HCT116 (cell line): ENCODE data around the gene NSUN2. TPM values are rescaled to one million over a fixed set of nuclear protein-coding genes. Genes with fewer than 3 reads are reported as not detected.

Source experiments
- ATAC-seq: fragments of 200-7000 bp; cut with Tn5 transposase; 2 replicates; pipeline ENCODE4 v1.9.1; 2020; ENCODE audit warnings: mild to moderate bottlenecking, moderate library complexity
- BruUV-seq: library from RNA; stranded (reverse); fragments of 400-500 nt; replicated peaks from 2 replicates; lab custom pipeline; 2021; lab: Mats Ljungman, UMichigan
- CTCF ChIA-PET: fragments of 300-600 bp; sonication (Branson Sonifier 250); formaldehyde crosslinking; loops from one replicate; lab custom pipeline; 2021; ENCODE audit warnings: antibody characterized with exemption; lab: Charles Lee
- POLR2A ChIA-PET: fragments of 300-600, 350-600 bp; sonication (Branson Sonifier 250); formaldehyde crosslinking; loops from one replicate; lab custom pipeline; 2021; ENCODE audit warnings: antibody characterized with exemption; lab: Charles Lee
- RAD21 ChIA-PET, 2 experiments: fragments of 300-600 bp; sonication (Branson Sonifier 250); formaldehyde crosslinking; loops; one replicate each; lab custom pipeline; 2023; ENCODE audit warnings: low total read pairs in 2 of 2; ENCODE audit not compliant: uncharacterized antibody in 2 of 2, unreplicated experiment in 2 of 2, low non-redundant PET in 1 of 2; lab: Charles Lee
- DNase-seq: peaks from one replicate; pipeline ENCODE4 v3.0.0-alpha.2; 2010; ENCODE audit warnings: low read depth, low spot score
- H2AFZ ChIP-seq: fragments of 200-600 bp; shearing (Covaris generic), sonication (generic); 2 replicates; pipeline ENCODE4 v1.6.1; 2017; ENCODE audit warnings: low read depth, mixed run types, mixed read lengths, antibody characterized with exemption, low read length; ENCODE audit not compliant: poor library complexity, severe bottlenecking
- H3K27ac ChIP-seq: 2 replicates; pipeline ENCODE4 v1.5.1; 2012; ENCODE audit warnings: low read depth, low read length
- H3K27me3 ChIP-seq: fragments of 200-600 bp; sonication (generic); 2 replicates; pipeline ENCODE4 v1.6.1; 2016; ENCODE audit warnings: mixed run types, low read length, mixed read lengths; ENCODE audit not compliant: insufficient read depth
- H3K36me3 ChIP-seq, 2 experiments: fragments of 200-500 bp in 1 of 2; fragments of 200-600 bp in 1 of 2; sonication (Bioruptor generic) in 1 of 2; sonication (generic) in 1 of 2; 2 replicates each; pipeline versions ENCODE4 v1.5.1 to v1.6.1; 2014 to 2016; ENCODE audit warnings: low read length in 2 of 2, inconsistent platforms in 1 of 2, mixed read lengths in 1 of 2, mixed run types in 1 of 2; ENCODE audit not compliant: insufficient read depth in 2 of 2, control insufficient read depth in 1 of 2
- H3K4me1 ChIP-seq, 2 experiments: fragments of 200-600 bp in 1 of 2; sonication (generic) in 1 of 2; 2 replicates each; pipeline versions ENCODE4 v1.5.1 to v1.6.1; 2012 to 2017; ENCODE audit warnings: low read length in 2 of 2, inconsistent platforms in 1 of 2, mild to moderate bottlenecking in 1 of 2, mixed read lengths in 1 of 2, mixed run types in 1 of 2, moderate library complexity in 1 of 2; ENCODE audit not compliant: insufficient read depth in 2 of 2, control insufficient read depth in 1 of 2
- H3K4me2 ChIP-seq: fragments of 200-600 bp; sonication (generic); 2 replicates; pipeline ENCODE4 v1.6.1; 2017; ENCODE audit warnings: mixed run types, low read length, mixed read lengths
- H3K4me3 ChIP-seq, 2 experiments: fragments of 200-600 bp in 1 of 2; sonication (generic) in 1 of 2; replicated peaks in 1 of 2; 2 replicates each; pipeline ENCODE4 v1.5.1; 2011 to 2016; ENCODE audit warnings: low read length in 2 of 2, control low read depth in 1 of 2, low read depth in 1 of 2, mild to moderate bottlenecking in 1 of 2, mixed read lengths in 1 of 2, mixed run types in 1 of 2
- H3K79me2 ChIP-seq: fragments of 200-600 bp; sonication (generic); 2 replicates; pipeline ENCODE4 v1.6.1; 2017; ENCODE audit warnings: mild to moderate bottlenecking, mixed run types, low read length, moderate library complexity, mixed read lengths; ENCODE audit not compliant: insufficient read depth
- H3K9ac ChIP-seq: fragments of 200-600 bp; sonication (generic); 2 replicates; pipeline ENCODE4 v1.6.1; 2016; ENCODE audit warnings: low read length, mixed read lengths
- H3K9me2 ChIP-seq: fragments of 200-600 bp; sonication (generic), shearing (Covaris generic); 2 replicates; pipeline ENCODE4 v1.6.1; 2017; ENCODE audit warnings: mixed run types, mild to moderate bottlenecking, moderate library complexity; ENCODE audit not compliant: insufficient read depth
- H3K9me3 ChIP-seq, 2 experiments: fragments of 200-500 bp in 1 of 2; fragments of 200-600 bp in 1 of 2; sonication (Bioruptor generic) in 1 of 2; sonication (generic) in 1 of 2; 2 replicates each; pipeline ENCODE4 v1.6.1; 2014 to 2017; ENCODE audit warnings: low read length in 2 of 2, mixed read lengths in 2 of 2, inconsistent platforms in 1 of 2, low read depth in 1 of 2, mild to moderate bottlenecking in 1 of 2, mixed run types in 1 of 2, moderate library complexity in 1 of 2; ENCODE audit not compliant: control insufficient read depth in 1 of 2, insufficient read depth in 1 of 2
- H4K20me1 ChIP-seq: fragments of 200-600 bp; sonication (generic), shearing (Covaris generic); 2 replicates; pipeline ENCODE4 v1.6.1; 2017; ENCODE audit warnings: mixed run types, mild to moderate bottlenecking, moderate library complexity; ENCODE audit not compliant: insufficient read depth
- CBX3 ChIP-seq: IDR thresholded peaks from 2 replicates; pipeline ENCODE4 v1.6.1; 2012; ENCODE audit warnings: low read depth
- CEBPB ChIP-seq: IDR thresholded peaks from 2 replicates; pipeline ENCODE4 v1.6.1; 2012; ENCODE audit warnings: low read depth
- EZH2 ChIP-seq: fragments of 200-600 bp; sonication (generic); IDR thresholded peaks from 2 replicates; pipeline ENCODE4 v1.6.1; 2017; ENCODE audit warnings: antibody characterized with exemption, mixed run types
- EZH2phosphoT487 ChIP-seq: fragments of 200-600 bp; IDR thresholded peaks from 2 replicates; pipeline ENCODE4 v1.6.1; 2018; ENCODE audit warnings: antibody characterized with exemption, borderline replicate concordance
- FOSL1 ChIP-seq: IDR thresholded peaks from 2 replicates; pipeline ENCODE4 v1.6.1; 2012; ENCODE audit warnings: low read depth
- JUND ChIP-seq: IDR thresholded peaks from 2 replicates; pipeline ENCODE4 v1.6.1; 2012
- POLR2A ChIP-seq: IDR thresholded peaks from 2 replicates; pipeline ENCODE4 v1.7.0; 2011; ENCODE audit warnings: borderline replicate concordance; ENCODE audit not compliant: insufficient read depth, insufficient read length; ENCODE audit errors: extremely low read depth
- POLR2AphosphoS5 ChIP-seq: IDR thresholded peaks from 2 replicates; pipeline ENCODE4 v1.6.1; 2011; ENCODE audit warnings: mild to moderate bottlenecking, low read depth, low read length, moderate library complexity
- YY1 ChIP-seq: IDR thresholded peaks from 2 replicates; pipeline ENCODE4 v1.6.1; 2011; ENCODE audit warnings: low read length, low read depth, moderate library complexity, mild to moderate bottlenecking; ENCODE audit not compliant: insufficient replicate concordance; ENCODE audit errors: extremely low read depth
- ZFX ChIP-seq: fragments of 450-650 bp; IDR thresholded peaks from 2 replicates; pipeline ENCODE4 v1.6.1; 2017
- intact Hi-C: fragments of 100-400 bp; cut with micrococcal nuclease; formaldehyde crosslinking; loops from 2 replicates; pipeline ENCODE4 v1.10.0; 2022
- total RNA-seq: library from RNA; stranded (reverse); gene quantifications from one replicate; pipeline ENCODE4 v1.2.1, GENCODE V29; 2021; ENCODE audit not compliant: unreplicated experiment
- TF ChIP-seq, protein P1 (sequence below), 3 experiments: fragments of 200-600 bp in 1 of 3; sonication (generic) in 1 of 3; IDR thresholded peaks in 2 of 3; conservative IDR thresholded peaks in 1 of 3; 2 replicates each; pipeline ENCODE4 v1.5.1; 2012 to 2017; ENCODE audit warnings: low read depth in 2 of 3, low read length in 2 of 3, antibody characterized with exemption in 1 of 3, borderline replicate concordance in 1 of 3, control low read depth in 1 of 3, mild to moderate bottlenecking in 1 of 3, mixed read lengths in 1 of 3, mixed run types in 1 of 3, moderate library complexity in 1 of 3; ENCODE audit not compliant: insufficient read depth in 1 of 3
- TF ChIP-seq, protein P2 (sequence below): IDR thresholded peaks from 2 replicates; pipeline ENCODE4 v1.6.1; 2012; ENCODE audit warnings: low read depth

The NSUN2 gene
- total RNA-seq, 1 experiment from 2014 or later, result 101 TPM

DNA sequence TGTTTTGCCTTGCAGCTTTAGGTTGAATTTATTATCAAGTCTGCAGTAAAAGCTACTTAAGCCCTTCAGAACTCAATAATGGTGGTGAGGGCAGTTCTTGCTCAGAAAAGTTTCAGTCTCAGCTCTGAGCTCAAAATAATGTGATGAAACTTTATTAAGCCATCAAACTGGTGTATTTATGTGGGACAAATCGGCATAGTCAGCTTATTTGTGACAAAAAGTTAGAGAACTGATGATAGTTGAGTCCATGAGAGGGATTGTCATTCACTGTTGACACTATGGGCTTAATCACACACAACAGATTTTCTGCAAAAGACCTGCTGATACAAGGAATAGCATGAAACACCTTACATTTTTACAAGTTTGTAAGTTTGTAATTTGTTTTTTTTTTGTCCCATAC, 9.8 kb upstream of the NSUN2 start:
- intact Hi-C loops, result no loop called here
- no TSS peak for BruUV-seq
- DNase-seq, result no peak
- CTCF ChIA-PET, result no interaction called here
- TF ChIP-seq EZH2phosphoT487 (no peak), CEBPB (no peak), YY1 (no peak), POLR2A (no peak), CBX3 (no peak), EZH2 (no peak), ZFX (no peak), JUND (no peak), FOSL1 (no peak), POLR2AphosphoS5 (no peak)
- TF ChIP-seq, protein P1, sequence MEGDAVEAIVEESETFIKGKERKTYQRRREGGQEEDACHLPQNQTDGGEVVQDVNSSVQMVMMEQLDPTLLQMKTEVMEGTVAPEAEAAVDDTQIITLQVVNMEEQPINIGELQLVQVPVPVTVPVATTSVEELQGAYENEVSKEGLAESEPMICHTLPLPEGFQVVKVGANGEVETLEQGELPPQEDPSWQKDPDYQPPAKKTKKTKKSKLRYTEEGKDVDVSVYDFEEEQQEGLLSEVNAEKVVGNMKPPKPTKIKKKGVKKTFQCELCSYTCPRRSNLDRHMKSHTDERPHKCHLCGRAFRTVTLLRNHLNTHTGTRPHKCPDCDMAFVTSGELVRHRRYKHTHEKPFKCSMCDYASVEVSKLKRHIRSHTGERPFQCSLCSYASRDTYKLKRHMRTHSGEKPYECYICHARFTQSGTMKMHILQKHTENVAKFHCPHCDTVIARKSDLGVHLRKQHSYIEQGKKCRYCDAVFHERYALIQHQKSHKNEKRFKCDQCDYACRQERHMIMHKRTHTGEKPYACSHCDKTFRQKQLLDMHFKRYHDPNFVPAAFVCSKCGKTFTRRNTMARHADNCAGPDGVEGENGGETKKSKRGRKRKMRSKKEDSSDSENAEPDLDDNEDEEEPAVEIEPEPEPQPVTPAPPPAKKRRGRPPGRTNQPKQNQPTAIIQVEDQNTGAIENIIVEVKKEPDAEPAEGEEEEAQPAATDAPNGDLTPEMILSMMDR (IDR thresholded peaks at IDR 0.05 in 2 of 3, conservative IDR thresholded peaks at IDR 0.05 in 1 of 3; ENCODE audit: borderline replicate concordance in 1 of 3, insufficient read depth in 1 of 3, low read depth in 2 of 3, low read length in 2 of 3), result no peak
- TF ChIP-seq, protein P2, sequence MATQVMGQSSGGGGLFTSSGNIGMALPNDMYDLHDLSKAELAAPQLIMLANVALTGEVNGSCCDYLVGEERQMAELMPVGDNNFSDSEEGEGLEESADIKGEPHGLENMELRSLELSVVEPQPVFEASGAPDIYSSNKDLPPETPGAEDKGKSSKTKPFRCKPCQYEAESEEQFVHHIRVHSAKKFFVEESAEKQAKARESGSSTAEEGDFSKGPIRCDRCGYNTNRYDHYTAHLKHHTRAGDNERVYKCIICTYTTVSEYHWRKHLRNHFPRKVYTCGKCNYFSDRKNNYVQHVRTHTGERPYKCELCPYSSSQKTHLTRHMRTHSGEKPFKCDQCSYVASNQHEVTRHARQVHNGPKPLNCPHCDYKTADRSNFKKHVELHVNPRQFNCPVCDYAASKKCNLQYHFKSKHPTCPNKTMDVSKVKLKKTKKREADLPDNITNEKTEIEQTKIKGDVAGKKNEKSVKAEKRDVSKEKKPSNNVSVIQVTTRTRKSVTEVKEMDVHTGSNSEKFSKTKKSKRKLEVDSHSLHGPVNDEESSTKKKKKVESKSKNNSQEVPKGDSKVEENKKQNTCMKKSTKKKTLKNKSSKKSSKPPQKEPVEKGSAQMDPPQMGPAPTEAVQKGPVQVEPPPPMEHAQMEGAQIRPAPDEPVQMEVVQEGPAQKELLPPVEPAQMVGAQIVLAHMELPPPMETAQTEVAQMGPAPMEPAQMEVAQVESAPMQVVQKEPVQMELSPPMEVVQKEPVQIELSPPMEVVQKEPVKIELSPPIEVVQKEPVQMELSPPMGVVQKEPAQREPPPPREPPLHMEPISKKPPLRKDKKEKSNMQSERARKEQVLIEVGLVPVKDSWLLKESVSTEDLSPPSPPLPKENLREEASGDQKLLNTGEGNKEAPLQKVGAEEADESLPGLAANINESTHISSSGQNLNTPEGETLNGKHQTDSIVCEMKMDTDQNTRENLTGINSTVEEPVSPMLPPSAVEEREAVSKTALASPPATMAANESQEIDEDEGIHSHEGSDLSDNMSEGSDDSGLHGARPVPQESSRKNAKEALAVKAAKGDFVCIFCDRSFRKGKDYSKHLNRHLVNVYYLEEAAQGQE, result no peak
- TF ChIP-seq, all 23 proteins: peak for 0
- Histone ChIP-seq H3K4me2 (no peak overlapping the region), H4K20me1 (no peaks in the 10 kb centered on the region), H3K27me3 (no peaks in the 10 kb centered on the region), H3K9ac (no peak overlapping the region), H3K36me3 (no peaks in the 10 kb centered on the region), H3K27ac (no peak overlapping the region), H3K79me2 (peaks cover 39% of the 10 kb centered on the region), H2AFZ (no peak overlapping the region), H3K9me2 (no peaks in the 10 kb centered on the region), H3K4me1 (no peaks in the 10 kb centered on the region), H3K9me3 (no peaks in the 10 kb centered on the region), H3K4me3 (no peak overlapping the region)
- ATAC-seq, result no peak
- ChIA-PET RAD21 (no interaction called here), POLR2A (interaction anchor here (1.3 kb wide), 1 partner anchor 9 kb away, joined by 5 read pairs; the partner anchor contains the start of genes NSUN2 and SRD5A1)
